Smooth muscle cell (in vitro differentiated cells): ENCODE measurements around the gene EHMT1. TPM values are rescaled to one million over a fixed set of nuclear protein-coding genes. Genes with fewer than 3 reads are reported as not detected.
"Not testable (repeated sequence)": the region's sequence is repeated elsewhere in the genome, so short reads cannot be mapped to it uniquely, and the experiment has no call there.

Experiments
- DNase-seq: peaks from one replicate; lab custom pipeline; 2025; ENCODE audit not compliant: unreplicated experiment; lab: John Stamatoyannopoulos, UW
- H2AFZ ChIP-seq: fragments of 200-600 bp; sonication (generic); 2 replicates; pipeline ENCODE4 v1.6.0; 2016; ENCODE audit warnings: antibody characterized with exemption, low read depth, mild to moderate bottlenecking
- H3F3A ChIP-seq: fragments of 200-600 bp; sonication (generic); 2 replicates; pipeline ENCODE4 v1.6.0; 2017; ENCODE audit warnings: antibody characterized with exemption, low read depth
- H3K27ac ChIP-seq: fragments of 200-600 bp; sonication (generic); 2 replicates; pipeline ENCODE4 v1.5.1; 2016; ENCODE audit warnings: low read depth, mild to moderate bottlenecking
- H3K27me3 ChIP-seq: fragments of 200-600 bp; sonication (generic); 2 replicates; pipeline ENCODE4 v1.6.1; 2016; ENCODE audit warnings: low read depth, mild to moderate bottlenecking
- H3K36me3 ChIP-seq: fragments of 200-600 bp; sonication (generic); 2 replicates; pipeline ENCODE4 v1.5.1; 2016; ENCODE audit warnings: low read depth
- H3K4me1 ChIP-seq: fragments of 200-600 bp; sonication (generic); 2 replicates; pipeline ENCODE4 v1.5.1; 2016; ENCODE audit warnings: low read depth
- H3K4me2 ChIP-seq: fragments of 200-600 bp; sonication (generic); 2 replicates; pipeline ENCODE4 v1.6.0; 2016; ENCODE audit warnings: mild to moderate bottlenecking
- H3K4me3 ChIP-seq: fragments of 200-600 bp; sonication (generic); 2 replicates; pipeline ENCODE4 v1.5.1; 2016; ENCODE audit warnings: mild to moderate bottlenecking
- H3K79me2 ChIP-seq: fragments of 200-600 bp; sonication (generic); 2 replicates; pipeline ENCODE4 v1.6.0; 2016; ENCODE audit warnings: low read depth, mild to moderate bottlenecking
- H3K9ac ChIP-seq: fragments of 200-600 bp; sonication (generic); 2 replicates; pipeline ENCODE4 v1.6.0; 2016; ENCODE audit warnings: low read depth
- H3K9me3 ChIP-seq: fragments of 200-600 bp; sonication (generic); replicated peaks from 2 replicates; pipeline ENCODE4 v1.5.1; 2016; ENCODE audit warnings: low read depth
- H4K20me1 ChIP-seq: fragments of 200-600 bp; sonication (generic); 2 replicates; pipeline ENCODE4 v1.6.0; 2016; ENCODE audit warnings: low read depth
- WGBS: methylation state at CpG from one replicate; pipeline ENCODE4 v1.1.7; 2016; ENCODE audit warnings: low lambda C conversion rate; 5-methylcytosine and 5-hydroxymethylcytosine counted together
- polyA plus RNA-seq: library from polyadenylated mRNA; unstranded; fragments of >200 nt; fragmentation: Nextera tagmentation; extraction: Ambion mirVana; gene quantifications from 2 replicates; pipeline ENCODE4 v1.2.1, GENCODE V29; 2016
- total RNA-seq: library from RNA; depleted of rRNA; stranded (reverse); fragments of >200 nt; gene quantifications from 2 replicates; pipeline ENCODE4 v1.2.3, GENCODE V29; 2014
- TF ChIP-seq, protein P1 (sequence below): fragments of 200-600 bp; sonication (generic); IDR thresholded peaks from 2 replicates; pipeline ENCODE4 v1.5.1; 2017; ENCODE audit warnings: borderline replicate concordance, mild to moderate bottlenecking, antibody characterized with exemption; ENCODE audit not compliant: insufficient read depth, poor library complexity, severe bottlenecking

The EHMT1 gene
- total and polyA plus RNA-seq, 2 experiments from 2014 or later: 23.1 to 34.1 TPM

GRCh38 chr9:137620048-137620405 lies 1.2 kb downstream of the EHMT1 start:
- Histone ChIP-seq H3K36me3 (no peaks in the 10 kb centered on the region), H3K4me1 (peaks cover 12% of the 10 kb centered on the region), H3K9ac (peak overlapping the region; percentile 88), H3K79me2 (peaks cover 74% of the 10 kb centered on the region), H3K4me2 (peak overlapping the region; percentile 90), H3K27ac (peak overlapping the region; percentile 72), H4K20me1 (peaks cover 57% of the 10 kb centered on the region), H3K4me3 (peak overlapping the region; percentile 81), H3F3A (peaks cover 15% of the 10 kb centered on the region), H3K27me3 (no peaks in the 10 kb centered on the region), H2AFZ (no peak overlapping the region), H3K9me3 (no peaks in the 10 kb centered on the region)
- no peak for DNase-seq
- TF ChIP-seq, protein P1, sequence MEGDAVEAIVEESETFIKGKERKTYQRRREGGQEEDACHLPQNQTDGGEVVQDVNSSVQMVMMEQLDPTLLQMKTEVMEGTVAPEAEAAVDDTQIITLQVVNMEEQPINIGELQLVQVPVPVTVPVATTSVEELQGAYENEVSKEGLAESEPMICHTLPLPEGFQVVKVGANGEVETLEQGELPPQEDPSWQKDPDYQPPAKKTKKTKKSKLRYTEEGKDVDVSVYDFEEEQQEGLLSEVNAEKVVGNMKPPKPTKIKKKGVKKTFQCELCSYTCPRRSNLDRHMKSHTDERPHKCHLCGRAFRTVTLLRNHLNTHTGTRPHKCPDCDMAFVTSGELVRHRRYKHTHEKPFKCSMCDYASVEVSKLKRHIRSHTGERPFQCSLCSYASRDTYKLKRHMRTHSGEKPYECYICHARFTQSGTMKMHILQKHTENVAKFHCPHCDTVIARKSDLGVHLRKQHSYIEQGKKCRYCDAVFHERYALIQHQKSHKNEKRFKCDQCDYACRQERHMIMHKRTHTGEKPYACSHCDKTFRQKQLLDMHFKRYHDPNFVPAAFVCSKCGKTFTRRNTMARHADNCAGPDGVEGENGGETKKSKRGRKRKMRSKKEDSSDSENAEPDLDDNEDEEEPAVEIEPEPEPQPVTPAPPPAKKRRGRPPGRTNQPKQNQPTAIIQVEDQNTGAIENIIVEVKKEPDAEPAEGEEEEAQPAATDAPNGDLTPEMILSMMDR: no peak
- WGBS: 82% methylated on average over 4 of the region's 4 CpGs

DNA sequence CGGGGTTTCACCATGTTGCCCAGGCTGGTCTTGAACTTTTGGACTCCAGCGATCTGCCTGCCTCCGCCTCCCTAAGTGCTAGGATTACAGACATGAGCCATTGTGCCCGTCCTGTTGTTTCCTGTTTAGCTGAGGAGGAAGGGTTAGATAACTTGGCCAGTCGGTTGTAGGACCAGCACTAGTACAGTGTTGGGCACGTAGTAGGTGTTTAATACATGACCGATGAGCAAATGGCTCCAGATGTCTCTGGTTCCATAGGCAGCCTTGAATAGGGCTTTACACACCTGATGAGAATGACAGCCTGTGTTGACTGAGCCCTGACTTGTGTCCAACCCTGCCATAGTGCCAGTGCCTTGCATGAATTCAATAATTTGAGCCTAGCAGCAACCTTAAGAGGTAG lies 1.8 kb downstream of the EHMT1 start:
- TF ChIP-seq, protein P1: no peak
- 90% methylated on average over 7 of the region's 7 CpGs for WGBS
- Histone ChIP-seq H4K20me1 (peaks cover 62% of the 10 kb centered on the region), H3K79me2 (peaks cover 79% of the 10 kb centered on the region), H3K4me2 (peak overlapping the region; percentile 90), H3K9ac (no peak overlapping the region), H3F3A (peaks cover 15% of the 10 kb centered on the region), H3K27me3 (no peaks in the 10 kb centered on the region), H2AFZ (no peak overlapping the region), H3K27ac (peak overlapping the region; percentile 2), H3K4me1 (peaks cover 12% of the 10 kb centered on the region), H3K36me3 (no peaks in the 10 kb centered on the region), H3K9me3 (no peaks in the 10 kb centered on the region), H3K4me3 (peak overlapping the region; percentile 81)
- DNase-seq: no peak

- no peak overlapping the region for H3K9ac ChIP-seq
- H3K4me1 ChIP-seq: peaks cover 12% of the 10 kb centered on the region
- H4K20me1 ChIP-seq: peaks cover 69% of the 10 kb centered on the region
- 67% methylated on average over 6 of the region's 6 CpGs for whole genome bisulfite sequencing
- H3K27ac ChIP-seq: peak overlapping the region; percentile 2
- peaks cover 15% of the 10 kb centered on the region for H3F3A ChIP-seq
- peak overlapping the region; percentile 90 for H3K4me2 ChIP-seq
- DNase-seq: no peak
- H3K27me3 ChIP-seq: no peaks in the 10 kb centered on the region
- H2AFZ ChIP-seq: no peak overlapping the region
- no peak overlapping the region for H3K4me3 ChIP-seq
- TF ChIP-seq, protein P1: peak; percentile 28
- H3K36me3 ChIP-seq: no peaks in the 10 kb centered on the region
- H3K79me2 ChIP-seq: peaks cover 86% of the 10 kb centered on the region
- no peaks in the 10 kb centered on the region for H3K9me3 ChIP-seq
These were observed 2.4 kb downstream of the EHMT1 start for GRCh38 chr9:137621131-137621757.

- WGBS: 93% methylated on average over 8 of the region's 8 CpGs
- peaks cover 78% of the 10 kb centered on the region for H4K20me1 ChIP-seq
- not testable (repeated sequence) for H3K4me3 ChIP-seq
These were observed 3.4 kb downstream of the EHMT1 start for GRCh38 chr9:137622211-137622610.

More at GRCh38 chr9:137622211-137622610, 3.4 kb downstream of the EHMT1 start:
- Histone ChIP-seq H3F3A (peaks cover 15% of the 10 kb centered on the region), H3K4me1 (peaks cover 12% of the 10 kb centered on the region), H3K79me2 (peaks cover 90% of the 10 kb centered on the region)
- not testable (repeated sequence) for H3K9me3 ChIP-seq, H2AFZ ChIP-seq, H3K27ac ChIP-seq, H3K36me3 ChIP-seq, H3K9ac ChIP-seq, H3K27me3 ChIP-seq, DNase-seq, H3K4me2 ChIP-seq
